Measurements from ENCODE around the gene ATAD3B.
"Not testable (repeated sequence)": the region's sequence is repeated elsewhere in the genome, so short reads cannot be mapped to it uniquely, and the experiment has no call there.

The ATAD3B gene

DNA sequence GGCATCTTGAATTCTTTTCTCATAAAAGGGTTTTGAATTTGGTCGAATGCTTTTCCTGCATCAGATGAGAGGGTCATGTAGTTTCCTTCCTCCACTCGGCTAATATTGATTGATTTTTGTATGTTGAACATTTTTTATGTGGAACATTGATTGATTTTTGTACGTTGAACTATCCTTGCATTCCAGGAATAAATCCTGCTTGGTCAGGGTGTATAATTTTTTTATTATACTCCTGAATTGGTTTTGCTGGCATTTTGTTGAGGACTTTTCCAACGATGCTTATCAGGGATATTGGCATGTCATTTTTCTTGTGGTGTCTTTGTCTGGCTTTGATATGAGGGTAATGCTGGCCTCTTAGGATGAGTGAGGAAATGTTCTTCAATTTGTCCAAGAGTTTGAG, 60.4 kb downstream of the ATAD3B start:
- DNase-seq (ENCODE audit: low read depth in 2 of 2, low spot score in 1 of 2): no peak

DNA sequence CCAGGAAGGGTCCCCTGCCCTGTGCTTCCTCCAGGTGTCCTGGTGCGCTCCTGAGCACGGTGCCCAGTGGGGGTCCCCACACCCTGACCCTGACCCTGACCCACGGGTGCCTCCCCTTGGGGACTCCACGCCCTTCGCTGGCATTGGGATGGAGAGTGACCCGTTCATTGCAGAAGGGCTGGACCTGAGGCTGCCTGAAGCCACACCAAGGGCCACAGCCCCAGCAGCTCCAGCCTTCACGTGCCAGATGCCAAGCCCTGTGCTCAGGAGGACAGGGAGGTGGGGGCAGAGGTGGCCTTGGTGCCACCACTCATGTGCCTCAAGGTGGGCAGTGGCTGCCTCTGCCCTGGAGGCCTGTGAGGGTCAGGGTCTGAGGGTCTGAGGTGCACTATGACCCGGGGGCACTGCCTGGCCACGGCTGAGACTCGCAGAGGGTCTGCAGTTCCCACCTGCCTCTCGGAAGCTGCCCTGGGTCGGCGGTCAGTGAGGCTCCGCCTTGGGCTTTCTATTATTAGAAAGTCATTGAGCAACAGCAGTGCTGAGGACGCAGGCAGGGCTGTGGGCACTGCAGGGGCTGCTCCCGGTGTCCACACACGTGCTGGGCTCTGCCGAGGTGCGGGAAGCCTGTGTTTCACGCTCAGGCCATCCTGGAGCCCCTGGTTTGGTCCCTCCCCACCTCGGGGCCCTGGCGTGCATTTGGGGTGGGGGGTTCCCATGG, 61.8 kb downstream of the ATAD3B start:
- not testable (repeated sequence) for DNase-seq (ENCODE audit: low read depth in 2 of 2, low spot score in 1 of 2)

DNA sequence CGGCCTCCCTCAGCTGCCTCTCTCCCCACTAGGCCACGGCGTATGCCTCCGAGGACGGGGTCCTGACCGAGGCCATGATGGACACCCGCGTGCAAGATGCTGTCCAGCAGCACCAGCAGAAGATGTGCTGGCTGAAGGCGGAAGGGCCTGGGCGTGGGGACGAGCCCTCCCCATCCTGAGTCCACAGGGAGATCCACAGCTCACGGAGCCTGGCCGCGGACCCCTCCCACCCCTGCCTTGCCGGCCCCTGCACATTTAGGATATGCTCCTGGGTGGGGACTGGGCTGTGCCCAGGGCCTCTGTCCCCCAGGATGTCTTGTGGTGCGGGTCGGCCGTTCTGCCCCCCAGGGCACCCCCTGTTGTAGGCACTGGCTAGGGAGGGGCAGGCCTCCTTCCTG, 62.3 kb downstream of the ATAD3B start:
- not testable (repeated sequence) for DNase-seq (ENCODE audit: low read depth in 2 of 2, low spot score in 1 of 2)

DNA sequence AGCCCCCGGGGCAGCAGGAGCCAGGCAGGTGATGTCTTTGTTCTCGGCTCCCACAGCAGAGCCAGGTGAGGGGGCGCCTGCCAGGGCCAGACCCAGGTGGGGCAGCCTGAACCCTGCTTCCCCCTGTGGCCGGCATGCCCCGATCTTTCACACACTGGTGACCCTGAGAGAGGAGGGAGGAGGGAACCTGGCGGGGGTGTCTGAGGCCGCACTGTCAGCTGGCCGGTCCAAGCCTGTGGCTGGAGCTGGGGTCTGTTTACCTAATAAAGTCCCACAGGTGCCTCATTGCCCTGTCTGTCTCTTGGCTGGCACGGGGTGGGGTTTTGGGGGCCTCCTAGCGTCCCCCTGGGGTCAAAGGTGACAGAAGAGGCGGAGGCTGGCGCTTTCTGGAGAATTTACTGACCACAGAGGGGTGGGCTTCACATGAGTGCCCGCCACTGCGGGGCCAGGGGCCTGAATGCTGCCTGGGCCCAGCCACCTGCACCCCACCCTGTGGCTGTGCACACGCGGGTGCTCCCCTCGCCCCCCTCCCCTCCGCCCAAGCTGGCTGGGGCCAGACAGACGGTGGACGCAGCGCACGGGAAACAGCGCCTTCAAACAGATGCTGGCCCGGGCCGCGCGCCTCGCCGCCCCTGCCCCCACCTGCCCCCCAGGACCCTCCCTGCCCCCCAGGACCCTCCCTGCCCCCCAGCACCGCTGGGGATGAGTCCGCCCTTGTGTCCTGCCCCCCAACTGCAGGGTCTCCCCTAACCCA, 63.0 kb downstream of the ATAD3B start:
- DNase-seq (ENCODE audit: low read depth in 2 of 2, low spot score in 1 of 2): no peak

DNA sequence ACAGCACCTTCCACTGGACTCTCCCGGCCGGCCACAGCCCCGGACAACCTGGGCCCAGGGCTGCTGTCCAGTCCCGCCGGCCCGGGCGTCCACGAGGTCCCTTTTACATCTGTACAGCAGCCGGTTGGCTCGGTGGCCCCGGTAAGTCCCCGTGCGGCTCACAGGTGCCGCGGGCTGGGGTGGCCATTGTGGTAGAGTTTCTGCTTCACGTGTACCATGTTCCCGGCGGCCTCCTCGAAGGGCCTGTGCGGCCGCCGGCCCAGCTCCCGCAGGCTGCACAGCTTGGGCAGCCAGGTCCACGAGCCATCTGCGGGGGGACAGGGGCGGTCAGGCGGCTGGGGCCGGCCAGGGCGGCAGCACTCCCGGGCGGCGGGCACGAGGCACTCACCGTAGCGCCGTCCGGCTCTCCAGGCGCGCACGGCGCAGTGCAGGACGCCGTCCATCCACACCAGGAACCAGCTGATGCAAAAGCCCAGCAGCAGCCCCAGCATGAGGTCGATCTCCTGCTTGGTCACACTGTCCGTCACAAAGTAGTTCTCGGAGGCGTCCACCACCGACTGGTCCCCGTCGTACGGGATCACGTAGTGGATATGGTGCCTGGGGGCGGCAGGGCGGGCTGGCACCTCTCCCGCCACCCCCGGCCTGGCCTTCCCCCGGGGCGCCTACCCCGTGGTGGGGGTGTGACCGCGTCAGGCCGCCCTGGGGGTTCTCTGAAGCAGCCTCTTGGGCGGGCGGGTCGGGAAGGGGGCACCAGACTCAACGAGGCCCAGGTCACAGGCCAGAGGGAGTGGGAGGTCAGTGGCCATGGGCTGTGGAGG, 63.8 kb downstream of the ATAD3B start:
- DNase-seq (ENCODE audit: low read depth in 2 of 2, low spot score in 1 of 2): no peak

DNA sequence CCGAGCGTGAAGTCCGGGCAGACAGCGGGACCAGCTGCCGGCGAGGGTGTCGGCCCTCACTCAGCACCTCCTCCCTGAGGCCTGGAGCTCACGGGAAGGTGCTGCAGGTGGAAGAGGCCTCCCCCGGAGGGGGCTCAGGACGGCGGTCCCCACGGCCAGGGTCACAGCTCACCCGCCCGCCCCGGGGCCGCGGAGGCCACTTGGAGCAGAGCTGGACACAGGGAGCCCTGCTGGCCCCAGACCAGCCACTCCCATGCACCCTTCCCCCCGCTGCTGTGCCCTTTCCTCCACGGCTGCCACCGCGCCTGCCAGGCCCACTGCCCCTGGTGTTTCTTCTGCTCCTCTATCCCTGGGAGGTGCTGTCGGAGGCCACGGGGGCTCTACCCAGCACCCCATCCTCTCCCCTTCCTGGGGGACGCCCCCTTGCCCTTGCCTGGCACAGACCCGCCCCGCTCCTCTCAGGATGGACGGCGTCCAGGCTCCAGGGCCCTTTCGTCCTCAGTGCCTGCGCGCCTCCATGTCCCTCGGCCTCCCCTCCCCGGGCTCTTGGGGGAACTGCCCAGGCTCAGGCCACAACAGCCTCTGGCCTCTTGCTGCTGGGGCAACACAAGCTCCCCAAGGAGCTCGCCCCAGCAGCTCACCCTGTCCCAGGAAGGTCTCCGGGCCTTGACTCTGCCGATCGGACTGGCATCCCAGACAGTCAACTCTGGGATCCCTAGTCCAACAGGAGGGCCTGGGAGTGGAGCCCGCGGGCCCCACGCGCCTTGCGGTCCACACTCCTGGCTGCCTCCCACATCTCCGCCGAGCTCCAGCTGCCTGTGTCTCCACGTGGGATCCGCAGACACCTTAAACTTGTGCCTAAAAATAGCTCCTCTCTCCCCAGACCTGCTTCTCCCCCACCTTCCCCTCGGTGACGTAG, 64.7 kb downstream of the ATAD3B start:
- no peak for DNase-seq (ENCODE audit: low read depth in 2 of 2, low spot score in 1 of 2)

DNA sequence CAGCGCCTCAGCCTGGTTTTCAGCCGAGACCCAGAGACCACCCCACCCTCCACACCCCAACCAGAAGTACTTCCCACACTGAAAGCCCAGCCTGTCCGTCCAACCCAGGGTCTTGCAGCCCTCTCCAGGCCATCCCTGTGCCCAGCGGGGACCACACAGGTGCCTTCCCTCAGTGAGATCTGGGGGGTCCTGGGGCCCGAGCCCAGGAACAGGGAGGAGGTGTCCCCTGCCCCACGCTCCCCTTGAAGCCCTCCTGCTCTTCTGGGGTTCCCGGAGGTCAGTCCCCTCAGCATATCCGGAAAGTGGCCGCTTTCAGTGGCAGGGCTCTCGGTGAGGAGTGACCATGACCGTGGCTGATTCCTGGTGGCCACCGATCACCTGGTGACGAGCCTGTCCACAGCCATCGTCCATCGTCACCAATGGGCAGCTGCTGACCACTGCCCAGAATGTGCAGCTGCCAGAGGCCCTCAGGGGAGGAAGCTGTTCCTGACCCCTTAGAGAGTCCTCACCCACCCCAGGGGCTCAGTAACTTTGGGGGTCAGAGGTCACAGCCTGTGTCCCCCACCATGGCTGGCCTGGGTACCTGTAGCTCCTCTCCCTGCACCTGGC, 65.5 kb downstream of the ATAD3B start:
- DNase-seq (ENCODE audit: low read depth in 2 of 2, low spot score in 1 of 2): no peak

DNA sequence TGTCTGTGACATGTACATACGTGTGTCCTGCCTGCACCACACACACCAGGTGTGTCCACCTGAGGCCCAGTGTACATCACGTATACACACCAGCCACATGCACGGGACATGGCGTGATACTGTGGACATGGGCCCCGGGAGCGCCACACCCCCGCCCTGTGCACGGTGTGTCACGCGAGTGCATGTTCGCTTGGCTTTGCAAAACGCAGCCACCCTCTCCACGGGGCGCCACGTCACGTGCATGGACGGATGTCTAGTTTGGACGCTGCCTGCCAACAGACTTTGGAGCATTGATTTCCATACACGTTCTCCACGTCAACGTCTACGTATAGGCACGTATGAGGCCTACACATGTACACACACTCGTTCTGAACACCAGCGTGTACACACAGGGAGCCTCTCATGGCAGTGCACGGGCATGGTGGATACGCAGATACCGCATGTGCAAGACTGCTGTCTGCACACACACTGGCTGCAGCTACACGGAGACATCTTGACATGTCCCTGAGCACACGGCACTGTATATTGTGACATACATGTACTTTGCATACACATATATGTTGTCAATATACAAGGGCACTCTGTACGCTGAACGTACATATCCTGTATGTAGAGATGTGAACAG, 66.2 kb downstream of the ATAD3B start:
- no peak for DNase-seq (ENCODE audit: low read depth in 2 of 2, low spot score in 1 of 2)

DNA sequence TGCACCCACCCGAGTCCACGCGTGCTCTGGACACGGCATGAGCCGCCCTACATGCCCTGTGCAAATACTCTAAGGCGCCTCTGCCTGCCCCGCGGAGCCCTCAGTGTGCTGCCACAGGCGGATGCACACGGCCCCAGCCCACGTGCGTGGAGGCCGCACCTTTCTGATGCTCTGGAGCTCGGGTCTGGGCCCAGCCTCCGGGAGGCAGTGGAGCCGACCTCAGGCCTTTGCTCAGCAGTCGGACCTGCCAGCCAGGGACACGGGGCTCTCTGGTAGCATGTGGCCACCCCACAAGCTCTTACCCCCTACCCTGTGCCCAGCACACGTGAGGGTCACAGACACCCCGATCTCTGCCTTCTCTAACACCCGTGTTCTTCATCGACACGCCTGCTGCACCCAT, 66.8 kb downstream of the ATAD3B start:
- DNase-seq (ENCODE audit: low read depth in 2 of 2, low spot score in 1 of 2): no peak

DNA sequence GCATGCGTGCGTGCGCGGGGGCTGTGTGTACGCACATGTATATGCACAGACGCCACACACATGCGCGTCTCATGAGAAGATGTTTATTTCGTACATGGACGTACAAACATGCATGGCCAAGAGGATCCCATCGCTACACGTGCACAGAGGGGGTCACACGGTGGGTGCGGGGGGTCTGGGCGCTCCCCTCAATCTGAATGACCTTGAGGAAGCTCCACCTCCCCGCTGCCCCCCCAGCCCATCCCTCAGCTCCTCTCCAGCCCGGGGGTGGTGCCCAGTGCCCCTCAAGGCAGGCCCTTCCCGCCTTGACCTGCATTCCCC, 67.4 kb downstream of the ATAD3B start:
- DNase-seq (ENCODE audit: low read depth in 2 of 2, low spot score in 1 of 2): no peak

DNA sequence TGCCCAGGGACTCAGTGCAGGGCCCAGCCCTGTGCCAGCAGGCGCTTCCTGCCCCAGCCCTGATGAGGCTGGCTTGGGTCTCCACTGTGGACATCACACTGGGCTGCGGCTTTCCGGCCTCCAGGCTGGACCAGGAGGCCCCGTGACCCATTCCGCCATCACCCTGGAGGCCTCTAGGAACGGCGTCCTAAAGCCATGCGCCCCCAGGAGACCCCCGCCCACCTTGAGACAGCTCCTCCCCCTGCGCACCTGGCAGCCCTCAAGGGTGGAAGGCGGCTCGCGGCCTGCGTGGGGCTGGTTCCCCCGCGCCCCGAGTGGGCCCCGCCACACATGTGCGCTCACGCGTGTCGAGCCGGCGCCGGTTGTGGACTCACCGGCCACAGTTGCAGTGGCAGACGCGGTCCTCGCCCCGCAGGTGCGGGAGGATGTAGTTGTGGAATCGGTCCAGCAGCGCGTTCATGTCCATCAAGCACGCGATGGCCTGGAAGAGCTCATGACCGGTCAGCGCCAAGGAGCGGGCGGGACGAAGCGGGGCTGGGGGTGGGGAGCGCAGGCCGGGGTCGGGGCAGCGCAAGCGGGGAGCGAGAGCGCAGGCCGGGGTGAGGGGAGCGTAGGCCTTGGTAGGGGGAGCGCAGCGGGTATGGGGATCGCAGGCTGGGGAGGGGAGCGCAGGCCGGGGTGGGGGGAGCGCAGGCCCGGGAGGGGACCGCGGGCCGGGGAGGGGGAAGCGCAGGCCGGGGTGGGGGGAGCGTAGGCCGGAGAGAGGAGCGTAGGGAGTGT, 67.9 kb downstream of the ATAD3B start:
- DNase-seq (ENCODE audit: low read depth in 2 of 2, low spot score in 1 of 2): no peak

DNA sequence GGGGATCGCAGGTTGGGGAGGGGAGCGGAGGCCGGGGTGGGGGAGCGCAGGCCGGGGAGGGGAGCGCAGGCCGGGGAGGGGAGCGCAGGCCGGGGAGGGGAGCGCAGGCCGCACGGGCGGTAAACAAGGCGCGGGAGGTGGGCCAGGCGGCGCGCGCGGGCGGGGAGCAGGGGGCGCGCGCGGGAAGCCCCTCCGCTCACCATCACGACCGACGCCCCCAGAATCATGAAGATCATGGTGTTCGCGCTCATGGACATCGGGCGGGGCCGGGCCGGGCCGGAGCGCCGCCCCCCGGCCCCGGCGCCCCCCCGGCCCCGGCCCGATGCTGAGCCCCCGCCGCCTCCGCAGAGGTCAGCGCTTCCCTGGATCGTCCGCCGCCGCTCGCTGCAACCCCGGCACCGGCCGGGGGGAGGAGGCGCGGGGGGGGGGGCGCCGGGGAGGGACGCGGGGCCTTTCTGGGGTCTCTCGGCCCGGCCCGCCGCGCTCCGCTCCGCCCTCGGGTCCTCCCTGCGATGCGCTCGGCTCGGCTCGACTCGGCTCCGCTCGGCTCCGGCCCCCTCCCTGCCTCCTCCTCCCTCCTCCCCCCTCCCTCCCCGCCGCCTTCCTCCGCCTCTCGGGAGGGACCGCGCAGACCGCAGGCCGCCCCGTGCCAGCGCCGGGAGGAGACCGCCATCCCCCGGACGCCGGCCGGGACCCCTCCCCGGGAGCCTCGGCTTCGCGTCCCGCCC, 68.7 kb downstream of the ATAD3B start, which contains the start of gene TMEM240:
TMEM240 (minus strand) TSS at position 535 of the 728 bp plus-strand sequence; CDS start at position 257, 278 bp downstream.
- peak in 1 of 2 donors; percentile 10 for DNase-seq (ENCODE audit: low read depth in 2 of 2, low spot score in 1 of 2)

DNA sequence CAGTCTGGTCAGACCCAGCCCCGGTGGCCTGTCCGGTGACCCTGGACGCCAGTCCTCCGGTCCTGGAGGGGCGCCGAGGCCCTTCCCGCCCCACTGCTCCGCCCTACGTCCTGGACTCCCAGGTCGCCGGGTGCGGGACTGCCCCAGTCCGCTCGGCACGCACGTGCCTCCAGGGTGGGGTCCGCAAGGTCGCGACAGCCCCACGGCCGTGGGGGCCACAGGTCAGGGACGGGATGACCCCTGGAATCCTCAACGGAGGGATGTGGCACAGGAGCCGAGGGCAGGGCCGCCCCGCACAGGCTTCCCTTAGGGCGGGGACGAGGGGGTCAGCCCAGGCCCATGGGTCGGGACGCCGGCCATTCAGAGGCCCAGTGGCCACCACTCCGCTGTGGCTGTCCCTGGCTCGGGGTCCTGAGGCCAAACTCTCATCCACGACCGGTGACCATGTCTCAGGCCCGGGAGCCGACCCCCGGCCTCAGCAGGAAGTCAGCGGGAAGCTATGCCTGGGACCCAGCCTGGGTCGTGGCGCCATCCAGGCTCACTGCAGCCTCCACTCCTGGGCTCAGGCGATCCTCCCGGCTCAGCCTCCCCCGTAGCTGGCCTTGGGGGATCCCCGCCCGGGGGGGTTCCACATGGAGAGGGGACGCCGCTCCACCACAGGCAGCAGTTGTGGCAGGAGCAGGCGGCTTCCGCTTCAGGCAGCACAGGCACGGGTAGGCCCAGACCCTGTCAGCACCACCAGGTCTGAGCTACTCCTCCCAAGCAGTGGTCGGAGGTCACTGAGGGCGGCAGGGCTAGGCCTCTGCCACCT, 69.5 kb downstream of the ATAD3B start:
- no peak for DNase-seq (ENCODE audit: low read depth in 2 of 2, low spot score in 1 of 2)

DNA sequence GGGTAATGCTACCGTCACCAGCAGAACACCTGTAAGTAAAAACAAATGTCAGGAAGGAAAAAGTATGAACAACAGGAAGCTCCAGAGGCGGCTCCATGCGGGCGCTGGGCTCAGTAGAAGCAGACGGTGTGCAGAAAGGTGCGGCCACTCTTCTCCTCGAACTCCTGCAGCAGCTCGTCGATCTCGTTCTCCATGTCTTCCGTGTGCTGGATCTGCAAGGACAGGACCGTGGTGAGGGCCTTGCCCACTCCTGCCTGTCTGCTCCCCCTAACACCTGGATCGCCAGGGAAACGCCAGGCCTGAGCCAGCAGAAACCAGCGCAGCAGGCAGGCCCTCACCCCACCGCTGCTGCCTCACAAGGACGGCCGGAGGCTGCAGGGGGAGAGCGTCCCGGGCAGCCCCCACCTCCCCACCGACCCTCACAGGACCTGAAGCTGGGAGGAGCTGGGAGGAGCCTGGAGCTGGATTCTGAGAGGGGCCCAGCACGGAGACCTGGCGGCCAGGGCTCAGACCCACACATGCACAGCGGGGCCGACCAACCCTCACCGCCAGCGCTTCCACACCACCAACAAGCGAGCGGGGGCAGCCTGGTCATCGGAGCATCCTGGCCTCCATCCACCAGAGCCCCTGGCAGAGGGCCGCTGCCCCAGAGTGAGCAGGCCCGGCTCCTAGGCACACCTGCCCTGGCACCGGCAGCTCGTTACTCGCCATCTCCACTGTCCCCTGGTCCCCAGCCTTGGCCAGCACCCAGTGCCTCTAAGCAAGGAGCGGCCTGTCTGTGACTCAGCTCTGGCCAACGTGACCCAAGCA, 70.6 kb downstream of the ATAD3B start:
- no peak for DNase-seq (ENCODE audit: low read depth in 2 of 2, low spot score in 1 of 2)

DNA sequence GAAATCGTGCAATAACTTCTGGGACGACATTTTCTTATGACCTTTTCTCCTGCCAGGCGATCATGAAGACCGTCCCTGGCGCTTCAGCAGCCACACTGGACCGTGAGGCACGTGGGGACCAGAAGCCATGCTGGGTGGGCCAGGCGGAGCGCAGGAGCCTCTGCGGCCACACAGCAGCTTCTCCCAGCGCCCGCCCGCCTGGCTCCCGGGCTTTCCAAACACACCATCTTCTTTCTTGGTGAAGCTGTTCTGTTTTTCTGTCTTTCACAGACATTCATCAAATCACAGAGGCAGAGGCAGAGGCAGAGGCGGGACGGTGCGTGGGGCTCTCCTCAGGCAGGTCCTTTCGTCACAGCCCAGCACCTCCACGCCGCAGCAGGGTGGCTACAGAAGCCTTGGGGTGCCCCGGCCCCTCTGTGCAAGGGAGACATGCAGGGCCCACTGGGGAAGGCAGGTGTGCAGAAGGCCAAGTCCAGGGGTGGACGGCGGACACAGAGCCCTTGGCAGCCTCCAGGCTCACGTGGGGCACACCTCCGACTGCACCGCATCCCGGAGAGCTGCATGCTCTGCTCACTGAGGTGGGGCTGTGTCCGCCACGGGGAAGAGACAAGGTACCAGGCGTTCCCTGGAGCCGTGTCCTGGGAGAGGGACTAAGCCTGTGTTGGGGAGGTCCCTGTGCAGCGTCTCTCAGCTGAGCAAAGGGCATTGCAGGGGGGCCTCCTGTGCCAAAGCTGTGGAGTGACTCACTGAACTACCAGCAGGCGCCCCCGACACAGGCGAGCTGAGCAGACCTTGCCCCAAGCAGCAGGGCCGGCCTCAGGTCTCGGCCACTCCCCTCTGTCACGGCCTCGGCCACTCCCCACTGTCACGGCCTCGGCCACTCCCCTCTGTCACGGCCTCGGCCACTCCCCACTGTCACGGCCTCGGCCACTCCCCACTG, 71.5 kb downstream of the ATAD3B start:
- no peak for DNase-seq (ENCODE audit: low read depth in 2 of 2, low spot score in 1 of 2)

DNA sequence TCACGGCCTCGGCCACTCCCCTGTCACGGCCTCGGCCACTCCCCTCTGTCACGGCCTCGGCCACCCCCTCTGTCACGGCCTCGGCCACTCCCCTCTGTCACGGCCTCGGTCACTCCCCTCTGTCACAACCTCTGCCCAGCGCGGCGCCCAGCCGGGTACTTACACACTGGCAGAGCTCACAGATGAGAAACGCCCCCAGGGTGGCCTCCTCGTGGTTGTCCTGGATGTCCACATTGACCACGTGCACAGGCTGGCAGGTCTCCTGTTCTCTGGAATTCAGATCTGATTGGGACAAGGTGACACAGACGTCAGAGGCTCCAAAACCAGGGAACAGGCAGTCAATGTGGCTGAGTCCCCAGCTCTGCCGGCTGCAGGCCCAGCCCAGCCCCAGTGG, 72.1 kb downstream of the ATAD3B start:
- no peak for DNase-seq (ENCODE audit: low read depth in 2 of 2, low spot score in 1 of 2)
